RPMI8226 (cell line): Measurements from ENCODE around the gene USP34.

Source experiments
- DNase-seq: peaks from one replicate; pipeline ENCODE4 v3.0.0-alpha.2; 2015

The USP34 gene

GRCh38 chr2:61138859-61139258, 332.0 kb downstream of the USP34 start:
- no peak for DNase-seq
